AG04450 (cell line): Measurements from ENCODE around the gene PLCL1. TPM values are rescaled to one million over a fixed set of nuclear protein-coding genes. Genes with fewer than 3 reads are reported as not detected.
"Not testable (repeated sequence)": the region's sequence is repeated elsewhere in the genome, so short reads cannot be mapped to it uniquely, and the experiment has no call there.

Experiments
- CTCF ChIA-PET: fragments of 300-600, 350-600 bp; formaldehyde crosslinking; extraction: SDS; loops from one replicate; lab custom pipeline; 2022; ENCODE audit warnings: antibody characterized with exemption, inconsistent platforms; lab: Charles Lee
- POLR2A ChIA-PET: fragments of 350-600 bp; formaldehyde crosslinking; extraction: SDS; loops from one replicate; lab custom pipeline; 2021; ENCODE audit warnings: antibody characterized with exemption, inconsistent platforms; lab: Yijun Ruan, JAX
- DNase-seq: peaks from one replicate; pipeline ENCODE4 v3.0.0-alpha.2; 2011; ENCODE audit warnings: low read depth, low spot score
- H3K27ac ChIP-seq: one replicate; pipeline ENCODE4 v1.5.1; 2012; ENCODE audit warnings: low read depth, low read length, control low read depth
- H3K27me3 ChIP-seq: one replicate; pipeline ENCODE4 v1.6.0; 2012; ENCODE audit warnings: low read length; ENCODE audit not compliant: control insufficient read depth, insufficient read depth
- H3K4me3 ChIP-seq: 2 replicates; pipeline ENCODE4 v1.5.1; 2011; ENCODE audit warnings: mild to moderate bottlenecking, low read depth, low read length, control low read depth
- H3K9me3 ChIP-seq: 2 replicates; pipeline ENCODE4 v1.5.1; 2012; ENCODE audit warnings: low read length; ENCODE audit not compliant: control insufficient read depth, insufficient read depth
- polyA plus RNA-seq: library from polyadenylated mRNA; depleted of rRNA; stranded (reverse); fragments of >200 nt; gene quantifications from 2 replicates; pipeline ENCODE4 v1.2.3, GENCODE V29; 2011; rRNA removed
- TF ChIP-seq, protein P1 (sequence below): IDR thresholded peaks from 2 replicates; pipeline ENCODE4 v1.5.1; 2011; ENCODE audit warnings: low read depth, low read length, control low read depth, inconsistent platforms

Gene PLCL1
- polyA plus RNA-seq, 1 experiment = 0.43 TPM

DNA sequence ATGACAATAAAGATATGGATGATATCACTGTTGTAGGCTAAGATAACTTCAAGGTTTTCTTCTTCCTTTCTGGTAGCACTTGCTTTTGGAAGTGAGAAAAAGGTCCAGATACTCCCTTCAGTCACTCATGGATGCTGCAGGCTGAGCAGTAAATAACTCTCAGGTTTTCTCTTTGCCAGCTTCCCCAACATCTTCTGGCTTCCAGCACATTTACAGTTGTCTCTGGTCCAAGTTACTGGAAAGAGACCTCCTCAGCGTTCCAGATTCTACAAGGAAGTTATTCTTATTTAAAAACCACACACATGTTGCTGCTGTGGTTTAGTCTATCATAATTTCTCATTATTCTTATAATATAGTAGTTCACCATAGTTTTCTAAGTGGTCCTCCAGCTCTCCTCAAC lies 383.4 kb downstream of the PLCL1 start:
- Histone ChIP-seq H3K27me3 (no peaks in the 10 kb centered on the region), H3K4me3 (no peak overlapping the region), H3K9me3 (no peaks in the 10 kb centered on the region), H3K27ac (no peak overlapping the region)
- DNase-seq = no peak
- TF ChIP-seq, protein P1, sequence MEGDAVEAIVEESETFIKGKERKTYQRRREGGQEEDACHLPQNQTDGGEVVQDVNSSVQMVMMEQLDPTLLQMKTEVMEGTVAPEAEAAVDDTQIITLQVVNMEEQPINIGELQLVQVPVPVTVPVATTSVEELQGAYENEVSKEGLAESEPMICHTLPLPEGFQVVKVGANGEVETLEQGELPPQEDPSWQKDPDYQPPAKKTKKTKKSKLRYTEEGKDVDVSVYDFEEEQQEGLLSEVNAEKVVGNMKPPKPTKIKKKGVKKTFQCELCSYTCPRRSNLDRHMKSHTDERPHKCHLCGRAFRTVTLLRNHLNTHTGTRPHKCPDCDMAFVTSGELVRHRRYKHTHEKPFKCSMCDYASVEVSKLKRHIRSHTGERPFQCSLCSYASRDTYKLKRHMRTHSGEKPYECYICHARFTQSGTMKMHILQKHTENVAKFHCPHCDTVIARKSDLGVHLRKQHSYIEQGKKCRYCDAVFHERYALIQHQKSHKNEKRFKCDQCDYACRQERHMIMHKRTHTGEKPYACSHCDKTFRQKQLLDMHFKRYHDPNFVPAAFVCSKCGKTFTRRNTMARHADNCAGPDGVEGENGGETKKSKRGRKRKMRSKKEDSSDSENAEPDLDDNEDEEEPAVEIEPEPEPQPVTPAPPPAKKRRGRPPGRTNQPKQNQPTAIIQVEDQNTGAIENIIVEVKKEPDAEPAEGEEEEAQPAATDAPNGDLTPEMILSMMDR = no peak
- CTCF ChIA-PET = no interaction called here
- POLR2A ChIA-PET = no interaction called here

DNA sequence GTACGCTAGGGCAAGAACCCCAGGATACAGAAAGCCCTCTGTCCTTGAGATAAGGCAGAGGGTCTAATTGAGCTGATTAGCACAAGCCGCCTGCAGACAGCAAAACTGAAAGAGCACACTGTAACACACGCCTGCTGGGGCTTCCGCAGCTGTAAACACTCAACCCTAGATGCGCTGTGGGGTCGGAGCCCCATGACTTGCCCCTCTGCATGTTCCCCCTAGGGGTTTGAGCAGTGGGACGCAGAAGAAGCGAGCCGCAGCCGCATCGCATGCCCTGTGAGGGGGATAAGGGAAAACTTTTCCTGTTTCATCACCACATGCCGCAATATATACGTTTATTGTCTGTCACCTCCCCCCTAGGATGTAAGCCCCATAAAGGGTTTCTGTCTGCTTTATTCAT lies 384.6 kb downstream of the PLCL1 start:
- Histone ChIP-seq H3K9me3 (no peaks in the 10 kb centered on the region), H3K27ac (no peak overlapping the region), H3K4me3 (no peak overlapping the region), H3K27me3 (no peaks in the 10 kb centered on the region)
- CTCF ChIA-PET = no interaction called here
- no peak for DNase-seq
- TF ChIP-seq, protein P1 = no peak
- POLR2A ChIA-PET = no interaction called here

DNA sequence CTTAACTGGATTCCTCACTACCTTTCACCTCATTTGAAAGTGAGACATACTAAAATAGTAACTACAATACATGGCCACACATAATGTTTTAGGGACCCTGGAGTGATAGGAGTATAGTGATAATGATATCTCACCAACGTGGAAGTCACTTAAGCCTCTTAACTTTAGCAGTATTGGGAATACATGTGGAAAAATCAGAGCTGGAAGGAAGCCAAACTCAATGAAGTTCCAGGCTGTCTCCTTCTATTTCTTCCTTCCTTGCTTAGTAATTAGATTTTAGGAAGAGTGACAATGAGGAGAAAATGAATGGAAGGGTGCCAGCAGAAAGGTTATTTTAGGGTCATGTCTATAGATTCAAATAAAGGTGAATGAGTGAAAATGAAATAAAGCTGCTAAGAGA lies 387.3 kb downstream of the PLCL1 start:
- no peaks in the 10 kb centered on the region for H3K27me3 ChIP-seq
- POLR2A ChIA-PET = no interaction called here
- TF ChIP-seq, protein P1 = no peak
- CTCF ChIA-PET = no interaction called here
- no peak overlapping the region for H3K27ac ChIP-seq
- H3K4me3 ChIP-seq = no peak overlapping the region
- H3K9me3 ChIP-seq = no peaks in the 10 kb centered on the region
- DNase-seq = no peak

DNA sequence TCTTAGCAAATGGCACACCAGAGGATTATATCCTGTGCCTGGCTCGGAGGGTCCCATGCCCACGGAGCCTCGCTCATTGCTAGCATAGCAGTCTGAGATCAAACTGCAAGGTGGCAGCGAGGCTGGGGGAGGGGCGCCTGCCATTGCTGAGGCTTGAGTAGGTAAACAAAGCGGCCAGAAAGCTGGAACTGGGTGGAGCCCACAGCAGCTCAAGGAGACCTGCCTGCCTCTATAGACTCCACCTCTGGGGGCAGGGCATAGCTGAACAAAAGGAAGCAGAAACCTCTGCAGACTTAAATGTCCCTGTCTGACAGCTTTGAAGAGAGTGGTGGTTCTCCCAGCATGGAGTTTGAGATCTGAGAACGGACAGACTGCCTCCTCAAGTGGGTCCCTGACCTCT lies 392.2 kb downstream of the PLCL1 start:
- H3K27ac ChIP-seq, DNase-seq, POLR2A ChIA-PET, H3K27me3 ChIP-seq, H3K9me3 ChIP-seq, CTCF ChIA-PET, H3K4me3 ChIP-seq: not testable (repeated sequence)

Other genes starting within 250 kb of the PLCL1 start
- 5.2 and 5.7 TPM in 2 replicates for gene RFTN2, start 129.0 kb upstream of the PLCL1 start, polyA plus RNA-seq
- 3.6 and 3.7 TPM in 2 replicates for gene MARS2, start 99.2 kb upstream of the PLCL1 start, polyA plus RNA-seq
- gene BOLL, start 19.3 kb upstream of the PLCL1 start, polyA plus RNA-seq = not detected in 2 replicates